Small intestine (tissue), 7 donors: ENCODE results near the gene PPP1R14D. TPM values are rescaled to one million over a fixed set of nuclear protein-coding genes. Genes with fewer than 3 reads are reported as not detected.

ENCODE experiments used
- DNase-seq, 2 donors: peaks; one replicate each; pipeline versions ENCODE4 v3.0.0 to v3.0.0-alpha.2; 2013
- FAIRE-seq: peaks from 2 replicates; lab custom pipeline; 2012; peaks lifted over from hg19 to GRCh38; lab: Jason Lieb, UNC
- H3K27ac ChIP-seq, 3 donors: one replicate each; pipeline ENCODE4 v1.5.1; 2013; ENCODE audit warnings: low read length in 2 of 3, mild to moderate bottlenecking in 2 of 3, control low read depth in 1 of 3, inconsistent platforms in 1 of 3, low read depth in 1 of 3, moderate library complexity in 1 of 3
- H3K27me3 ChIP-seq, 3 donors: one replicate each; pipeline ENCODE4 v1.6.1; 2013; ENCODE audit warnings: low read length in 3 of 3, inconsistent platforms in 1 of 3; ENCODE audit not compliant: control insufficient read depth in 3 of 3, insufficient read depth in 3 of 3
- H3K36me3 ChIP-seq, 3 donors: one replicate each; pipeline ENCODE4 v1.6.1; 2013; ENCODE audit warnings: low read length in 3 of 3, inconsistent platforms in 1 of 3, low read depth in 1 of 3, mild to moderate bottlenecking in 1 of 3, moderate library complexity in 1 of 3; ENCODE audit not compliant: control insufficient read depth in 3 of 3, insufficient read depth in 2 of 3
- H3K4me1 ChIP-seq, 3 donors: one replicate each; pipeline ENCODE4 v1.6.1; 2013; ENCODE audit warnings: low read length in 2 of 3, inconsistent platforms in 1 of 3, low read depth in 1 of 3, mild to moderate bottlenecking in 1 of 3, moderate library complexity in 1 of 3; ENCODE audit not compliant: control insufficient read depth in 3 of 3, insufficient read depth in 2 of 3
- H3K4me3 ChIP-seq, 3 donors: one replicate each; pipeline ENCODE4 v1.5.1; 2013; ENCODE audit warnings: low read length in 3 of 3, control low read depth in 1 of 3, inconsistent platforms in 1 of 3, low read depth in 1 of 3, mild to moderate bottlenecking in 1 of 3, moderate library complexity in 1 of 3
- H3K9me3 ChIP-seq, 2 donors: one replicate each; pipeline ENCODE4 v1.6.1; 2013; ENCODE audit warnings: low read depth in 1 of 2, low read length in 1 of 2; ENCODE audit not compliant: control insufficient read depth in 2 of 2, insufficient read depth in 1 of 2
- WGBS, 3 donors: extraction: QIAGEN DNeasy Blood & Tissue Kit; methylation state at CpG; one replicate each; pipeline ENCODE4 v1.1.7; 2013; 5-methylcytosine and 5-hydroxymethylcytosine counted together
- polyA plus RNA-seq, 4 donors: library from polyadenylated mRNA; stranded (reverse) in 3 of 4; unstranded in 1 of 4; fragments of 200-250 nt in 3 of 4; fragments of 120-200 nt in 1 of 4; gene quantifications; one replicate each; pipeline versions ENCODE4 v1.2.1 to v1.2.3, GENCODE V29; 2013
- donor health status: healthy with polysubstance abuse.
- donor health status: control.
- donor health status: control.
- donor health status: Bipolar disorder and iron deficiency.
- donor health status: healthy.

Gene PPP1R14D
- polyA plus RNA-seq, 4 donors = 23.3 to 348 (median 226) TPM

DNA sequence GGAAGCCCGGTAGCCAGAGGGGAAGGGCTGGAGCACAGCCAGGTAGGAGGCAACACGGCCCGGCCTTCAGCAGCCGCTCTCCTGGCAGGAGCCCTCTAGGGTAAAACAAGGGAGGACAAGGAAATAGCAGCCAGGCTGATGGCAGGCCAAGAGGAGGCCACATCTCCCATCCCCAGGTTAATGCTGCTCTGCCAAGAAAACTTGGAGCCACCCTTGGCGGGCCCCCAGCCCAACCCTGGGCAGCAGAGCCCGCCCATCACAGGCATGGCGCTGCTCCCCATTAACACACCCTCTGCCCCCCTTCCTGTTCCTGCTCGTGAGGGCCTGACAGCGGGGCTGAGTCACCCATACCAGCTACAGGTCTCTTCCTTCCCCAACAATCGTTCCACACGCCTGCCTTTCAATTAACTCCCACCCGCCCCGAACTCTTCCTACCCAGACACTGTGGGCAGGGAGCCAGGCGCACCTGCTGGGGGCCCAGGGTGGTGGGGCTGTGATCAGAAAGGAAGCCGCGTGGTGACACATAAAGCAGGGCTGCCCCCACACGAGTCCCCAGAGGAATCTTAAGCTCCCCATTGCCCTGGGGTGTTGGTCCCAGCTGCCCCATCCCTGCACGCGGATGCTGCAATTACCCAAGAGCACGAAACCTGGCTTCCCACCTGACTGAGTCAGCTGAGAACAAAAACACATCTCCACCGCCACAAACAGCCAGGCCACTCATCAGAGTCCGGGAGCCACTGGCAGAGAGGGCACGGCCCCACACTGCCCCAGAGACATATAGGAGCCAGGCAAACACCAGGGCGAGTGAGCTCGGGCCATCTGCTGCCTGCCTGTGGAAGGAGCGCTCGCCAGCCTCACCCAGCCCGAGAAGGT lies 59.0 kb downstream of the PPP1R14D start, which contains the start of gene C15orf62:
Gene C15orf62 (plus strand): TSS at position 707 of the 873 bp plus-strand sequence. CDS start 516 bp downstream, outside the sequence.
- peak within 1 kb of the TSS; percentile 85 to 91 (median 91) for H3K27ac ChIP-seq
- H3K36me3 ChIP-seq = peaks cover 7 to 84% (median 7%) of the 10 kb centered on the region in 3 donors
- FAIRE-seq (no peak), DNase-seq (peak; percentile 79 to 91)
- H3K4me1 ChIP-seq = peaks cover 0 to 62% (median 2%) of the 10 kb centered on the region in 3 donors
- no peaks in the 10 kb centered on the region for H3K27me3 ChIP-seq
- H3K9me3 ChIP-seq = no peaks in the 10 kb centered on the region
- WGBS, 3 donors = 9 to 34% (median 27%) methylated on average over 27 to 28 of the region's 28 CpGs
- H3K4me3 ChIP-seq = peak within 1 kb of the TSS in 1 of 3 donors; percentile 29

DNA sequence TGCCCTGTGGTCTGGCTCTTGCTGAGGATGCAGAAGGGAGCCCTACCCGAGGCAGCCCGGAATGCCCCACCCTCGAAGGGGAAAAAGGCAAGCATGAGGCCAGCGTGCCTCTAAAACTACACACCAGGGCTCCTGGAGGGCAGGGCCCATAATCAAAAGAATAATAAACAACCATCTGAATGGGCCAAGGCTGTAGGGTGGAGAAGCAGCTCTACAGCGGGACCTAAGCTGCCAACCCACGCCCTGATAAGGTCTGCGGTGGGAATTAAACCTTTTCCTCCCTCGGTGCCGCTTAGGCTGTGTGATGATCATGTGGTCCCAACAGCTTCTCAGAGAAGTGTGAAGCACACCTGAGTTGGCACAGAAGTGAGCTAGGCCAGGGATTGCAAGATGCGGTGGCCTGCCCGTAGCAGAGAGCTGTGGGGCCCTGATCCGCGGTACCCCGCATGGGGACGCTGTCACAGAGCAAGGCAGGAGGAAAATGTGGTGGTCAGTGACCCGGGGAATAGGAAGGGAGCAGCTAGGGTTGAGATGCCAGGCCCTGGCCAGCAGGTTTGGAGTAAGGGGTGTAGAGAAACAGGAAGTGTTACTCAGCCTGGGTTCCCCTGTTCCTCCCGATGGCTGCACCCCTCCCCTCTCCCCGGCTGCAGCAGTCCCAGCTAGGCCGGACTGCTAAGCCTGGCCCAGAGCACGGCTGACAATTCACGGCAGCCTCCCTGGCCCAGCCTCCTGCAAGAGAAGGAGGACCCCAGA lies 59.8 kb downstream of the PPP1R14D start:
- Histone ChIP-seq H3K4me3 (peak overlapping the region in 1 of 3 donors; percentile 29), H3K36me3 (peaks cover under 1 to 75% (median 4%) of the 10 kb centered on the region in 3 donors), H3K4me1 (peaks cover 0 to 62% (median 2%) of the 10 kb centered on the region in 3 donors), H3K27ac (peak overlapping the region; percentile 36 to 91 (median 91)), H3K9me3 (no peaks in the 10 kb centered on the region), H3K27me3 (no peaks in the 10 kb centered on the region)
- FAIRE-seq (no peak), DNase-seq (peak; percentile 41 to 77)
- 24 to 49% (median 34%) methylated on average over 19 to 21 of the region's 21 CpGs for WGBS, 3 donors

DNA sequence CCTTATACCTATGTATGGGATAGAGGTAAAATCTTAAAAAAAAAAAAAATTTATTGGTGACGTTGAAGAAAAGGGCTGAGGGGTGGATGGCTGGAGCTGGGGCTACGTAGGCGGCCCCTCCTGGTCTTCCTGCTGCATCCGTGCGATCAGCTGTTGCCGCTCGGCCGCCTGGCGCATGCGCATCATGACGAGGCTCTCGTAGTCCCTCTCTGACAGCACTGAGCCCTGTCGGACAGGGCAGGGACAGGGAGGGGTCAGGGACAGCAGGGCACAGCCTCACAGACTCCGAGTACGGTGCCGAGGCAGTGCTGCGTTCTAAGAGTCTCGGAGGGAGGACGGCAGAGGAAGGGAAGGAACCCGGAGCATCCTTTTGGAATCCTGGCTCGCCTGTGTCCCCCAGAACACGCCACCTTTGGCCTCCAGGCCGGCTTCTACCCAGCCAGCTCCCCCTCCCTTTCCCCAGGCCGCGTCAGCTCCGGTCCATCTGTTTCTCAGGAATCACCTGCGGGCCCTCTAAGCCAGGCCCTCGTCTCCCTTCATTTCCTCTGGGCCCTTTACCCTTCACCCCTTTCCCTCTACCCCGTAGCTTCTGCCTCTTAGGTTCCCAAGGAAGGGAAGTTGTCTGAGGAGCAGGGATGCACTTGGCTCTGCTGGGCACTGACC lies 60.5 kb downstream of the PPP1R14D start:
- 63 to 78% (median 67%) methylated on average over 28 to 29 of the region's 29 CpGs for WGBS, 3 donors
- Histone ChIP-seq H3K36me3 (peaks cover 0 to 68% (median 4%) of the 10 kb centered on the region in 3 donors), H3K27ac (peak overlapping the region; percentile 13 to 91 (median 91)), H3K27me3 (no peaks in the 10 kb centered on the region), H3K4me3 (no peak overlapping the region), H3K9me3 (no peaks in the 10 kb centered on the region), H3K4me1 (peaks cover 2 to 69% (median 2%) of the 10 kb centered on the region in 3 donors)
- no peak for DNase-seq
- no peak for FAIRE-seq

DNA sequence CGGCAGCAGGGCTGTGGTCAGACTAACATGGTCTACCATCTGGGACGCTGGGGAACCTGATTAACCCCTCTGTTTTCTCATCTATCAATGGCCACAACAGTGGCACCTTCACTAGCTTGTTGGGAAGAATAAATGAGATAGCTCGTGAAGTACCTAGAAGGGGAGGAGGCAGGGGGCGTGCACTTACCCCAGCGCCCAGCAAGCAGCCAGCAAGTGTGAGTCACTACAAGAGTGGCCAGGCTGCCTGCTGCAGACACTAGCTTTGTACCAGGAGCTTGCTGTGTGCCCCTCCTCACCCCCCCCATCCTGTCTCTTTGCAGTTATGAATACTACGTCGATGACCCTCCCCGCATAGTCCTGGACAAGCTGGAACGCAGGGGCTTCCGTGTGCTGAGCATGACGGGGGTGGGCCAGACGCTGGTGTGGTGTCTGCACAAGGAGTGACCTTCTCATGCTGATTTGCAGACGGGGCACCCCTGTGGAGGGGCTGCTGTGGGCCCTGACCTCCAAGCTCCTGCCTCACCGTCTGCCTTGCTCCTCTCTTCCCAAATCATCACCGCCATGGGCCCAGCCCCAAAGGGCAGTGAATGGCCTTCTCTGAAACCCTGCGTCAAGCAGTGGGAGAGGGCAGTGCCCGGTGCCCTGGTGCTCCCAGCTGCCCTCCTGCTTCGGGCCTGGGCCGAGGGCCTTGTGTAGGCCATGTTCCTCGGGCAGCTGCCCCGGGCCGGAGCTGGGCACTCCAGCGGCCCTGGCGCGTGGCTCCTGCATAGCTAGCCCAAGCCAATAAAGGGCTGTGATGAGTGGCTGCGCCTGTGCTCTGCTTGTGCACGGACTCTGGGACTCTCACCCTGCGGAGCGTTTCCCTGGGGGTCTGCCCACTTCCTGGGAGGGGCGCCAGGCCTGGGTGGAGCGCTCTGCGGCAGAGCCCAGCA lies 61.3 kb downstream of the PPP1R14D start:
- Histone ChIP-seq H3K9me3 (no peaks in the 10 kb centered on the region), H3K27me3 (no peaks in the 10 kb centered on the region), H3K36me3 (peaks cover 0 to 61% (median 4%) of the 10 kb centered on the region in 3 donors), H3K4me3 (no peak overlapping the region), H3K27ac (peak overlapping the region in 1 of 3 donors; percentile 8), H3K4me1 (peaks cover 2 to 77% (median 3%) of the 10 kb centered on the region in 3 donors)
- 88 to 90% (median 88%) methylated on average over 32 of the region's 32 CpGs for WGBS, 3 donors
- DNase-seq = no peak
- FAIRE-seq = no peak

DNA sequence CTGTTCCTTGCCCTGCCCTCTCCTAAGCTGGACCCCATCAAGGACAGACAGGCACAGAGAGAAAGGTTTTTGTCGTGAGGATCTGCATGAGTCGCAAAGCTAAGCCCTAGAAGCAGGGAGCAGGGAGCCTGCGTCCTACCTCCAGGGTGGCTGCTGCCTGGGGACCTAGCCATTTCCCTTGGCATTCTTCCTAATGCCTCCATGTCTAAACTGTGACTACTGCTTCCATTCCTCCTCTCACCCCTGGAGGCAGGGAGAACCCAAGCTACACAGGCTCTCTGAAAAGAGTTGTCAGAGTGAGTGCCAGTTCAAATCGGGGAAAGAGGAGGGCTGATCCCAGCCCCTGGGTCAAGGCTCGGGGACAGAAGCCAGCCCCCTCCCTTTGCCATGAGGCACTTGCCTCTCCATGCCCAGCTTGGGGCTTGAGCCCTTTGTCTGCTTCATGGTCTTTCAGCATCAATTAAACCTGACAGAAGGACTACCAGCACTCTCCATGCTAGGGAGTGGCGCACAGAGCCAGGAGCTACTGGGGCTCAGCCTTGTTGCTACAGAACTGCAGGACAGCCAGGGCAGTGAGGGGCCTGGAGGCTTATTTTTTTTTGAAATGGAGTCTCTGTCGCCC lies 62.2 kb downstream of the PPP1R14D start:
- Histone ChIP-seq H3K27me3 (no peaks in the 10 kb centered on the region), H3K4me3 (no peak overlapping the region), H3K27ac (peak overlapping the region in 1 of 3 donors; percentile 99), H3K36me3 (peaks cover 0 to 52% (median 4%) of the 10 kb centered on the region in 3 donors), H3K4me1 (peaks cover 2 to 74% (median 3%) of the 10 kb centered on the region in 3 donors), H3K9me3 (no peaks in the 10 kb centered on the region)
- 81 to 90% (median 85%) methylated on average over 7 of the region's 7 CpGs for WGBS, 3 donors
- DNase-seq = no peak
- FAIRE-seq = no peak

Other genes with a start within 250 kb of the PPP1R14D start
- gene KNL1, start 234.5 kb downstream of the PPP1R14D start, polyA plus RNA-seq = 10 to 100 TPM in 1 of 4 donors, 1 to 10 TPM in 3; 8.1 to 11.0 (median 8.9) TPM
- gene RAD51, start 133.5 kb downstream of the PPP1R14D start, polyA plus RNA-seq = 1 to 10 TPM in 3 of 4 donors, under 1 TPM in 1; 0.89 to 8.5 (median 5.1) TPM
- gene RMDN3, start 73.5 kb downstream of the PPP1R14D start, polyA plus RNA-seq = 10 to 100 TPM; 36.6 to 80.8 (median 68.2) TPM
- 100 to 1,000 TPM in 3 of 4 donors, 10 to 100 TPM in 1; 96.7 to 222 (median 147) TPM for gene GCHFR, start 64.6 kb downstream of the PPP1R14D start, polyA plus RNA-seq
- gene C15orf62, start 58.7 kb downstream of the PPP1R14D start, polyA plus RNA-seq = 1 to 10 TPM in 1 of 4 donors, under 1 TPM in 2, not detected in 1; 0.88 to 5.1 (median 0.89) TPM
- 10 to 100 TPM; 28.1 to 94.6 (median 44.1) TPM for gene ZFYVE19, start 21.6 kb downstream of the PPP1R14D start, polyA plus RNA-seq
- 10 to 100 TPM; 41.0 to 95.9 (median 59.1) TPM for gene DNAJC17, start 21.2 kb downstream of the PPP1R14D start, polyA plus RNA-seq
- gene SPINT1, start 15.3 kb upstream of the PPP1R14D start, polyA plus RNA-seq = 100 to 1,000 TPM in 3 of 4 donors, 10 to 100 TPM in 1; 85.0 to 258 (median 187) TPM
- 1 to 10 TPM in 3 of 4 donors, under 1 TPM in 1; 0.67 to 1.9 (median 1.6) TPM for gene RHOV, start 45.5 kb upstream of the PPP1R14D start, polyA plus RNA-seq
- 10 to 100 TPM in 3 of 4 donors, 1 to 10 TPM in 1; 7.6 to 20.2 (median 10.7) TPM for gene VPS18, start 65.7 kb upstream of the PPP1R14D start, polyA plus RNA-seq
- gene DLL4, start 100.6 kb upstream of the PPP1R14D start, polyA plus RNA-seq = 10 to 100 TPM in 2 of 4 donors, 1 to 10 TPM in 1, under 1 TPM in 1; 0.81 to 14.4 (median 7.3) TPM
- gene CHAC1, start 124.8 kb upstream of the PPP1R14D start, polyA plus RNA-seq = 10 to 100 TPM in 1 of 4 donors, 1 to 10 TPM in 2, under 1 TPM in 1; 0.96 to 37.3 (median 5.0) TPM